GM12878 (cell line): Measurements from ENCODE around the gene MTRFR.

Source experiments
- EZH2 ChIP-seq: IDR thresholded peaks from 2 replicates; pipeline ENCODE4 v1.6.1; 2012; ENCODE audit warnings: low read depth, mild to moderate bottlenecking, control low read depth, inconsistent platforms, low read length, borderline replicate concordance; ENCODE audit not compliant: control insufficient read depth
- POLR2AphosphoS5 ChIP-seq: IDR thresholded peaks from 2 replicates; pipeline ENCODE4 v1.6.1; 2011; ENCODE audit warnings: mild to moderate bottlenecking, low read length, inconsistent platforms
- ZNF24 ChIP-seq: fragments of 450-650 bp; IDR thresholded peaks from 2 replicates; pipeline ENCODE4 v1.6.1; 2017; ENCODE audit warnings: antibody characterized with exemption, mild to moderate bottlenecking
- TF ChIP-seq, protein P1 (sequence below), 3 experiments: IDR thresholded peaks in 2 of 3; conservative IDR thresholded peaks in 1 of 3; 2 replicates each; pipeline ENCODE4 v1.5.1; 2011; ENCODE audit warnings: low read depth in 3 of 3, low read length in 3 of 3, mild to moderate bottlenecking in 3 of 3, control low read depth in 2 of 3, moderate library complexity in 2 of 3, inconsistent platforms in 1 of 3, mixed read lengths in 1 of 3; ENCODE audit not compliant: control insufficient read depth in 2 of 3, insufficient read depth in 1 of 3; ENCODE audit errors: extremely low read depth in 1 of 3

DNA sequence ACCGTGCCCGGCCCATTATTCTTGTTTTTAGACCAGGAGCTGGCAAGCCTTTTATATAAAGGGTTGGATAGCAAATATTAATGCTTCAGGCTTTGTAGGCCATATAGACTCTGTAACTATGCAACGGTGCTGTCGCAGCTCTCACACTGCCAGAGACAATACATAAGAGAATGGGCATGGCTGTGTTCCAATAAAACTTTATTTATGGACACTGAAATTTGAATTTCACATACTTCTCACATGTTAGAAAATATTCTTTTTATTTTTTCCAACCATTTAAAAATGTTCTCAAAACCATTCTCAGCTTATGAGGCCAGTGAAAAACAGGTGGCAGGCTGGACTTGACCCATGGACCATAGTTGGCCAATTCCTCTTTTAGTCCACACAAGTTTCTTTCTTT, 51.4 kb downstream of the MTRFR start:
- no peak for TF ChIP-seq POLR2AphosphoS5
- TF ChIP-seq, protein P1, sequence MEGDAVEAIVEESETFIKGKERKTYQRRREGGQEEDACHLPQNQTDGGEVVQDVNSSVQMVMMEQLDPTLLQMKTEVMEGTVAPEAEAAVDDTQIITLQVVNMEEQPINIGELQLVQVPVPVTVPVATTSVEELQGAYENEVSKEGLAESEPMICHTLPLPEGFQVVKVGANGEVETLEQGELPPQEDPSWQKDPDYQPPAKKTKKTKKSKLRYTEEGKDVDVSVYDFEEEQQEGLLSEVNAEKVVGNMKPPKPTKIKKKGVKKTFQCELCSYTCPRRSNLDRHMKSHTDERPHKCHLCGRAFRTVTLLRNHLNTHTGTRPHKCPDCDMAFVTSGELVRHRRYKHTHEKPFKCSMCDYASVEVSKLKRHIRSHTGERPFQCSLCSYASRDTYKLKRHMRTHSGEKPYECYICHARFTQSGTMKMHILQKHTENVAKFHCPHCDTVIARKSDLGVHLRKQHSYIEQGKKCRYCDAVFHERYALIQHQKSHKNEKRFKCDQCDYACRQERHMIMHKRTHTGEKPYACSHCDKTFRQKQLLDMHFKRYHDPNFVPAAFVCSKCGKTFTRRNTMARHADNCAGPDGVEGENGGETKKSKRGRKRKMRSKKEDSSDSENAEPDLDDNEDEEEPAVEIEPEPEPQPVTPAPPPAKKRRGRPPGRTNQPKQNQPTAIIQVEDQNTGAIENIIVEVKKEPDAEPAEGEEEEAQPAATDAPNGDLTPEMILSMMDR (IDR thresholded peaks at IDR 0.05 in 2 of 3, conservative IDR thresholded peaks at IDR 0.05 in 1 of 3; ENCODE audit: control insufficient read depth in 2 of 3, extremely low read depth in 1 of 3, insufficient read depth in 1 of 3, low read depth in 3 of 3, low read length in 3 of 3) = no peak
- no peak for TF ChIP-seq EZH2
- no peak for TF ChIP-seq ZNF24
